ENCODE results near the gene SPRTN. TPM values are rescaled to one million over a fixed set of nuclear protein-coding genes. Genes with fewer than 3 reads are reported as not detected.

The SPRTN gene
- total and polyA plus RNA-seq, 7 donors = 4.3 to 14.8 (median 9.1) TPM

DNA sequence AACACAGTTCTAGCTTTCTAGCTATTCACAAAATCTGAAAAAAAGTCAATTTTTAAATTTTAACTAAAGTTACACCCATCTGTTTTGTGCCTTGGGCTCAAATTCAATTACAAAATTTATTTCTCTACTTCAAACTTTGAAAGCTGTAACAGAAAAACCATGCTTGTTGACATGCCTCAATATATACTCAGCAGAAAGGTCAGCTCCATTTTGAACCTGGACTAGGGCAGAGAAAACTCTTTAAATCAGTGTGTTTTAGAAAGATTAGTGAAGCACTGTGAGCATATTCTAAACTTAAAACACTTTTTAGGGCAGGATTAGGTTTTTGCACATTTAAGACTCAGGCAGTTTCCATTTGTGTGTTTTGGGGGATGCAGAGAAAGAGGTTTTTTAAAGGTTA lies 34.4 kb downstream of the SPRTN start:
- no peaks in the 10 kb centered on the region for H3K27me3 ChIP-seq (ENCODE audit: insufficient read depth in 3 of 3, low read length in 2 of 3)
- TF ChIP-seq, protein P1, sequence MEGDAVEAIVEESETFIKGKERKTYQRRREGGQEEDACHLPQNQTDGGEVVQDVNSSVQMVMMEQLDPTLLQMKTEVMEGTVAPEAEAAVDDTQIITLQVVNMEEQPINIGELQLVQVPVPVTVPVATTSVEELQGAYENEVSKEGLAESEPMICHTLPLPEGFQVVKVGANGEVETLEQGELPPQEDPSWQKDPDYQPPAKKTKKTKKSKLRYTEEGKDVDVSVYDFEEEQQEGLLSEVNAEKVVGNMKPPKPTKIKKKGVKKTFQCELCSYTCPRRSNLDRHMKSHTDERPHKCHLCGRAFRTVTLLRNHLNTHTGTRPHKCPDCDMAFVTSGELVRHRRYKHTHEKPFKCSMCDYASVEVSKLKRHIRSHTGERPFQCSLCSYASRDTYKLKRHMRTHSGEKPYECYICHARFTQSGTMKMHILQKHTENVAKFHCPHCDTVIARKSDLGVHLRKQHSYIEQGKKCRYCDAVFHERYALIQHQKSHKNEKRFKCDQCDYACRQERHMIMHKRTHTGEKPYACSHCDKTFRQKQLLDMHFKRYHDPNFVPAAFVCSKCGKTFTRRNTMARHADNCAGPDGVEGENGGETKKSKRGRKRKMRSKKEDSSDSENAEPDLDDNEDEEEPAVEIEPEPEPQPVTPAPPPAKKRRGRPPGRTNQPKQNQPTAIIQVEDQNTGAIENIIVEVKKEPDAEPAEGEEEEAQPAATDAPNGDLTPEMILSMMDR (IDR thresholded peaks at IDR 0.05) = no peak
- DNase-seq = no peak
- intact Hi-C loops (cut with DNase I) = no loop called here
- ATAC-seq = no peak
- peak overlapping the region; percentile 26 for H3K27ac ChIP-seq
- peaks cover 0 to 50% of the 10 kb centered on the region in 2 donors for H3K36me3 ChIP-seq (ENCODE audit: insufficient read depth in 1 of 2, low read depth in 1 of 2)
- no peak overlapping the region for H3K4me3 ChIP-seq
- peaks cover 26% of the 10 kb centered on the region for H3K4me1 ChIP-seq
- no peaks in the 10 kb centered on the region for H3K9me3 ChIP-seq

DNA sequence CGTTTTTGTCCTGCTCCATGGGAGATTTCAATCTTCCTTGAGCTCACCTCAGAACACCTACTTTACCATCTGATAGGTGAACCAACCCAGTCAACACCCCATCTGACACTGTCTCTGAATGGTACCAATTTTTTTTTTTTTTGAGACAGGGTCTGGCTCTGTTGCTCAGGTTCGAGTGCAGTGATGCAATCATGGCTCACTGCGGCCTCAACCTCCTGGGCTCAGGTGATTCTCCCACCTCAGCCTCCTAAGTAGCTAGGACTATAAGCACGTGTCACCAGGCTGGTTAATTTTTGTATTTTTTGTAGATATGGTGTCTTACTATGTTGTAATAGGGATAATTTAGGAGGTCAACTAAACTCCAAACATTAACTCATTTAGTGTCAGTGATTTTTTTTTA lies 36.3 kb downstream of the SPRTN start:
- ATAC-seq (no peak), DNase-seq (no peak)
- no peak overlapping the region for H3K4me3 ChIP-seq
- TF ChIP-seq, protein P1 (IDR thresholded peaks at IDR 0.05) = no peak
- H3K36me3 ChIP-seq (ENCODE audit: insufficient read depth in 1 of 2, low read depth in 1 of 2) = peaks cover 0 to 32% of the 10 kb centered on the region in 2 donors
- intact Hi-C loops (cut with DNase I) = no loop called here
- no peaks in the 10 kb centered on the region for H3K9me3 ChIP-seq
- peaks cover 45% of the 10 kb centered on the region for H3K4me1 ChIP-seq
- H3K27me3 ChIP-seq (ENCODE audit: insufficient read depth in 3 of 3, low read length in 2 of 3) = no peaks in the 10 kb centered on the region
- peak overlapping the region; percentile 64 for H3K27ac ChIP-seq
- WGBS, 3 donors = 83 to 87% (median 85%) methylated on average over 4 of the region's 4 CpGs

DNA sequence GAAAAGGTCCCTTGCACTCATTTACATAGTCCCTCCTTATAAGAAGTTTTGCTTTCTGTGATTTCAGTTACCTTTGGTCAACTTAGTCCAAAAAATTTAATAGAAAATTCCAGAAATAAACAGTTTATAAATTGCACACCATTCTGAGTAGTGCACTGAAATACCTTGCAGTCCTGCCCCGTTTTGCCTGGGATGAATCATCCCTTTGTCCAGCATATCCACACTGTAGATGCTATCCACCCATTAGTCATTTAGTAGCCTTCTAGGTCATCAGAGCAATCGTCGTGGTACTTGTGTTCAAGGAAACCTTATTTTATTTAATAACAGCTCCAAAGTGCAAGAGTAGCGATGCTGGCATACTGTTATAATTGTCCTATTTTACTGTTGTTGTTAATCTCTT lies 38.0 kb downstream of the SPRTN start:
- Histone ChIP-seq H3K36me3 (ENCODE audit: insufficient read depth in 1 of 2, low read depth in 1 of 2) (peaks cover 0 to 19% of the 10 kb centered on the region in 2 donors), H3K4me1 (peaks cover 54% of the 10 kb centered on the region), H3K27me3 (ENCODE audit: insufficient read depth in 3 of 3, low read length in 2 of 3) (no peaks in the 10 kb centered on the region), H3K9me3 (no peaks in the 10 kb centered on the region), H3K4me3 (no peak overlapping the region), H3K27ac (peak overlapping the region; percentile 64)
- ATAC-seq = peak; percentile 45 to 76 (median 68)
- DNase-seq = no peak
- intact Hi-C loops (cut with DNase I) = loop anchor here in 1 of 2 donors (5.0 kb wide), 1 partner anchor 41 kb away; no protein-coding TSS in a partner anchor
- 57 to 68% (median 60%) methylated on average over 4 of the region's 4 CpGs for WGBS, 3 donors
- TF ChIP-seq, protein P1 (IDR thresholded peaks at IDR 0.05) = no peak

DNA sequence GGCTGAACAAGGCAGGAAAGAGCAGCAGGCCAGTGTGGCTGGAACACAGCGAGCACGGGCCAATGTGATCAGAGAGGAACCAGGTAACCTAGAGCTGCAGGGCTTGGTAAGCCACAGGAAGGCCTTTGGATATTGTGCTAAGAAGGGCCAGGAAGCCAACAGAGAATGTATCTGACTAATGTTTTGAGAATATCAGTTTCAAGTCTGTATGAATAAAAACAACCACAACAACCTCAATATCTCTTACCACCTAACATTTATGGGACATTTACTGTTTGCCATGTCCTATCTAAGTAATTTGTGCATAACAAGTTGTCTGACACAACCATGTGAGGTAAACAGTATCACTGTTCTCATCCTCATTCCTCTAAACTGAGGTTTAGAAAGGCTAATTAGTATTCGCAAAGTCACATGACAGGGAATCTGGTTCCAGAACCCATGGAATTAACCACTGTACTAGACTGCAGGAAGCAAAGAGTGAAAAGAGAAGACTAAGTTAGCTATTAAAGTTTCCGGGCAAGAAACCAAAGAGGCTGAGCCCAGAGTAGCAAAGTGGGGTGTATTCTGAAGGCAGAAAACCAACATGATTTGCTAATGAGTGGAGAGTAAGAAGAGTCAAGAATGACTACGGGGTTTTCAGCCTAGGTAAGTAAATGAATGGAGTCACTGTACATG lies 38.9 kb downstream of the SPRTN start:
- Histone ChIP-seq H3K36me3 (ENCODE audit: insufficient read depth in 1 of 2, low read depth in 1 of 2) (peaks cover 0 to 10% of the 10 kb centered on the region in 2 donors), H3K27ac (peak overlapping the region; percentile 64), H3K9me3 (no peaks in the 10 kb centered on the region), H3K4me1 (peaks cover 62% of the 10 kb centered on the region), H3K27me3 (ENCODE audit: insufficient read depth in 3 of 3, low read length in 2 of 3) (no peaks in the 10 kb centered on the region), H3K4me3 (no peak overlapping the region)
- no peak for DNase-seq
- TF ChIP-seq, protein P1 (IDR thresholded peaks at IDR 0.05) = no peak
- ATAC-seq = peak; percentile 42 to 67 (median 58)
- intact Hi-C loops (cut with DNase I) = loop anchor here in 1 of 2 donors (5.0 kb wide), 1 partner anchor 40 kb away; no protein-coding TSS in a partner anchor
- WGBS, 3 donors = 62 to 71% (median 66%) methylated on average over 5 of the region's 5 CpGs
